HepG2 (cell line): ENCODE measurements around the gene ARHGAP9. TPM values are rescaled to one million over a fixed set of nuclear protein-coding genes. Genes with fewer than 3 reads are reported as not detected.

Experiments
- ARID5B ChIP-seq: IDR thresholded peaks from 2 replicates; pipeline ENCODE4 v1.4.0; 2020; ENCODE audit warnings: mild to moderate bottlenecking, missing genetic modification reagents
- FOSL1 ChIP-seq: sonication (generic); formaldehyde crosslinking; IDR thresholded peaks from 2 replicates; pipeline ENCODE4 v1.9.0; 2021; ENCODE audit warnings: missing genetic modification reagents, borderline replicate concordance
- GZF1 ChIP-seq: sonication (generic); formaldehyde crosslinking; IDR thresholded peaks from 2 replicates; pipeline ENCODE4 v1.5.1; 2020; ENCODE audit warnings: mild to moderate bottlenecking, missing genetic modification reagents
- HIC2 ChIP-seq: sonication (generic); formaldehyde crosslinking; IDR thresholded peaks from 2 replicates; pipeline ENCODE4 v1.9.0; 2022; ENCODE audit warnings: low read depth, missing genetic modification reagents
- HNF1B ChIP-seq: sonication (generic); formaldehyde crosslinking; IDR thresholded peaks from 2 replicates; pipeline ENCODE4 v1.5.1; 2020; ENCODE audit warnings: mild to moderate bottlenecking, moderate library complexity, missing genetic modification reagents
- HNRNPUL1 ChIP-seq: fragments of 200-400 bp; formaldehyde crosslinking; IDR thresholded peaks from 2 replicates; pipeline ENCODE4 v1.6.1; 2017; ENCODE audit warnings: low read depth, mild to moderate bottlenecking, low read length, moderate library complexity
- IRF9 ChIP-seq: sonication (generic); formaldehyde crosslinking; IDR thresholded peaks from 2 replicates; pipeline ENCODE4 v1.8.0; 2022; ENCODE audit warnings: missing genetic modification reagents, mild to moderate bottlenecking, borderline replicate concordance
- KDM5B ChIP-seq: sonication (generic); formaldehyde crosslinking; IDR thresholded peaks from 2 replicates; pipeline ENCODE4 v1.4.0; 2020; ENCODE audit warnings: missing genetic modification reagents, mild to moderate bottlenecking, borderline replicate concordance
- TAF1 ChIP-seq: sonication (generic); formaldehyde crosslinking; IDR thresholded peaks from 2 replicates; pipeline ENCODE4 v1.4.0; 2020; ENCODE audit warnings: missing genetic modification reagents
- TFDP1 ChIP-seq: IDR thresholded peaks from 2 replicates; pipeline ENCODE4 v1.6.1; 2016; ENCODE audit warnings: missing compliant biosample characterization, missing genetic modification reagents, borderline replicate concordance
- TP53 ChIP-seq: sonication (generic); formaldehyde crosslinking; conservative IDR thresholded peaks from 2 replicates; pipeline ENCODE4 v1.4.0; 2020; ENCODE audit warnings: missing genetic modification reagents
- ZKSCAN8 ChIP-seq: IDR thresholded peaks from 2 replicates; pipeline ENCODE4 v1.6.1; 2016; ENCODE audit warnings: borderline replicate concordance, missing genetic modification reagents, missing compliant biosample characterization
- ZNF317 ChIP-seq: sonication (generic); formaldehyde crosslinking; IDR thresholded peaks from 2 replicates; pipeline ENCODE4 v1.5.0; 2020; ENCODE audit warnings: mild to moderate bottlenecking, missing genetic modification reagents
- ZNF432 ChIP-seq: sonication (generic); formaldehyde crosslinking; IDR thresholded peaks from 2 replicates; pipeline ENCODE4 v1.5.0; 2020; ENCODE audit warnings: missing genetic modification reagents, mild to moderate bottlenecking, borderline replicate concordance
- ZNF597 ChIP-seq: sonication (generic); formaldehyde crosslinking; IDR thresholded peaks from 2 replicates; pipeline ENCODE4 v1.5.0; 2020; ENCODE audit warnings: missing genetic modification reagents
- ZNF768 ChIP-seq: sonication (generic); formaldehyde crosslinking; IDR thresholded peaks from 2 replicates; pipeline ENCODE4 v1.4.0; 2020; ENCODE audit warnings: missing genetic modification reagents
- polyA plus RNA-seq, 8 experiments: library from polyadenylated mRNA; depleted of rRNA in 3 of 8; stranded (reverse) in 7 of 8; unstranded in 1 of 8; fragments of >200 nt; fragmentation: Illumina TruSeq in 4 of 8; extraction: Trizol in 4 of 8; gene quantifications; 2 replicates each; pipeline versions ENCODE4 v1.2.1 to v1.2.3, GENCODE V29; 2011 to 2016; ENCODE audit warnings: low read depth in 4 of 8, missing spikeins in 1 of 8, mixed read lengths in 1 of 8; ENCODE audit not compliant: insufficient read depth in 1 of 8
- total RNA-seq, 5 experiments: library from RNA; depleted of rRNA; stranded (reverse); fragments of >200 nt; fragmentation: Illumina TruSeq; extraction: Trizol; gene quantifications; 2 replicates each; pipeline ENCODE4 v1.2.3, GENCODE V29; 2016; ENCODE audit warnings: low read depth in 1 of 5

Gene ARHGAP9
- total and polyA plus RNA-seq, 2 of the 13 experiments (the other 11 are each of a cell fraction or from before 2014, with no cell fraction given), result 0.18 to 1.2 TPM

- TF ChIP-seq ARID5B (CRISPR knock-in tag), result no peak
- TF ChIP-seq HNRNPUL1, result no peak
- TF ChIP-seq TAF1 (CRISPR knock-in tag), result peak; percentile 19; the same call in 1 of the 2 replicates
- TF ChIP-seq HIC2 (CRISPR knock-in tag), result no peak
- no peak for TF ChIP-seq ZNF597 (CRISPR knock-in tag)
- no peak for TF ChIP-seq GZF1 (CRISPR knock-in tag)
- no peak for TF ChIP-seq ZNF432 (CRISPR knock-in tag)
- peak; percentile 55; the same call in 1 of the 2 replicates for TF ChIP-seq KDM5B (CRISPR knock-in tag)
- TF ChIP-seq HNF1B (CRISPR knock-in tag), result no peak
- no peak for TF ChIP-seq FOSL1 (CRISPR knock-in tag)
- no peak for TF ChIP-seq ZKSCAN8 (CRISPR knock-in tag)
- TF ChIP-seq TP53 (CRISPR knock-in tag), result no peak
- TF ChIP-seq TFDP1 (CRISPR knock-in tag), result no peak
- TF ChIP-seq IRF9, result no peak
- TF ChIP-seq ZNF317 (CRISPR knock-in tag), result 0 out of 2 replicates have a peak, but pooled peaks have one; percentile 15
- TF ChIP-seq ZNF768, result no peak
These were observed 45.0 kb downstream of the ARHGAP9 start, which contains the start of gene INHBC (continued) for GRCh38 chr12:57434517-57435223.
